ENCODE results near the gene TRIM7.
"Not testable (repeated sequence)": the region's sequence is repeated elsewhere in the genome, so short reads cannot be mapped to it uniquely, and the experiment has no call there.

Gene TRIM7

DNA sequence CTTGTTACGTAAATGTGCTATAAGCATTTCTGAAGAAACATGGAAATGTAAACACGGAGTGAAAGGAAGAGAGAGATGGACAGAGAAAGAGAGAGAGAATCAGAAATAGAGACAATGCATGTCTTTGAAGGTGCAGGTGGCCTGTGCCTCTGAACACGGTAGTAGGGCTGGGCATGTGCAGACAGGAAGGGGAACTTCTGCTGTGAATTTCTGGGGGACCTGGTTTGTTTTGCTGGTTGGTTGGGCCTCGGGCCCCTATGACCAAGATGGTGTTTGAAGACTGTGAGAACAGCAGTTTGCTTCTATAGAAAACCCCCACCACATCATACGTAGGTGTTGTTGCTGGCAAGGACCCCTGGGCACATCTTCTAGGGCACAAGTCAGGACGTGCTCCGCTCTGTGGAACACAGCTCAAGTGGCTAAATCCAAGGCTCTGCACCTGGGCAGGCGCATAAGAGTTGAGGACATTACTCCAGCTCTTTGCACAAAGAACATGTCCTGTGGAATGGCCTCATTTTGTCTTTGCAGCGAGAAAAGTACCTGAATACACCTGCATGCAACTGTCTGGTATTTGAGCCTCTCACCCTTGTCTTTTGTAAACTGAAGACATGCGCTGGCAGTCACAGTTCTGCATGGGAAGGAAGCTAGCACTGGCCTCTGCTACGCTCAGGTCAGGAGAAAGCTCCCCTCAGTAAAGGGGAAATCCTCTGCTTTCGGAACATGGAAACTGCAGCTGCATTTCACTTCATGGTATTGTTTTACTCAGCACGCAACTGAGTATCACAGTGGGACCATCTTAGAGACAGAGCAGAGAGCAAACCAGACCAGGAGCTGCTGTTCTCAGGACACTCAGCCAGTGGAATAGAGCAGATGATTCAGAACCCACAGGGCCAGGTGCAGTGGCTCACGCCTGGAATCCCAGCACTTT is 54.9 kb downstream of the TRIM7 start:
- no peak for DNase-seq (ENCODE audit: low read depth)

DNA sequence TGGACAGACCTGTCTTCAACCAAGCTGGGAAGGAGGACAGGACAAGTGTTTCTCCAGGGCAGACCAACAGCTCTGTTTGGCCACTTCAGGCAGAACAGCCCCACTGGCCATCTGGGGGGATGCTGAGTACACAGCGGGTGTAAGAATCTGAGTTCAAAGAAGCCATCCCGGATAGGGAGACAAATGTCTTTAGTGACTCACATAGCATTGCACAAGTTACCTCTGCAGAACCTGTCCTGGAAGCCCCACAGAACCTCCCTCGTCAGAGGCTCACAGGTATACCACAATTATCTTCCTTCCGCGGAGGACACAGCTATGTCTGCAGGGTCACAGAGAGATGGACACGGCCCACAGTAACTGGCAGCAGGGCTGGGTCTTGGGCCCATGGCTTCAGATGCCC is 55.6 kb downstream of the TRIM7 start:
- no peak for DNase-seq (ENCODE audit: low read depth)

- DNase-seq (ENCODE audit: low read depth), result not testable (repeated sequence)
Measured at GRCh38 chr5:181146927-181147636, 57.9 kb downstream of the TRIM7 start, which contains the start of gene OR2V2. Gene OR2V2 (plus strand): TSS chr5:181147586. CDS start chr5:181154943, 7,357 bp downstream.

DNA sequence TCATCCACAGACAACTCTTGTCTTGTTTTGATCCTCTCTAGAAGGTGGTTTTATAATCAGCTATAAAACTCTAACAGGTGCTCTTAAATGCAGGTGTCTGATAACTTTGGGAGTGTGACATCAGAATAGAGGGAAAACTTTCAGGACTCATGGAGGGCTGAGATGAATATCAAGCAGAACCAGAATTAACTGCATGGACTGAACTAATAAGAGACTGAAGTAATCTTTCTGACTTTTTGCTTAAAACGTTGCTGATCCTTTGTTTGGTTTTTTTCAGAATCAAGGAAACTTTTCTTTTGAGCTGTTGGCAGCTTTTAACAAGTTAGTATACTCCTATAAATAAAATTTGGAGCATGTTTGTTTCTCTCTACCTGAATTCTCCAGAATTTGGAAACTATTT is 59.9 kb downstream of the TRIM7 start:
- DNase-seq (ENCODE audit: low read depth), result no peak

Measured in EH (cell line).